Thyroid gland (tissue), 4 donors: ENCODE results near the gene SLC2A5.

Source experiments
- CTCF ChIP-seq, 6 experiments: fragments of 200-600 bp in 3 of 6; fragments of 450-650 bp in 3 of 6; sonication (generic) in 3 of 6; IDR thresholded peaks; one replicate each; pipeline ENCODE4 v1.5.1; 2016 to 2019; ENCODE audit warnings: antibody characterized with exemption in 6 of 6, mild to moderate bottlenecking in 2 of 6, inconsistent platforms in 1 of 6, moderate library complexity in 1 of 6
- POLR2A ChIP-seq, 2 donors: fragments of 450-650 bp; IDR thresholded peaks; one replicate each; pipeline ENCODE4 v1.6.1; 2017; ENCODE audit warnings: antibody characterized with exemption in 2 of 2, mild to moderate bottlenecking in 2 of 2, moderate library complexity in 1 of 2

GRCh38 chr1:9047019-9047418, 22.4 kb downstream of the SLC2A5 start:
- TF ChIP-seq CTCF (IDR thresholded peaks at IDR 0.05) = no peak
- TF ChIP-seq POLR2A (IDR thresholded peaks at IDR 0.05) = no peak
